ENCODE measurements around the gene SETBP1.

GRCh38 chr18:44942073-44942472 lies 261.4 kb downstream of the SETBP1 start:
- no peak for TF ChIP-seq SUZ12 (IDR thresholded peaks at IDR 0.05; ENCODE audit: extremely low read depth, insufficient read depth, insufficient read length)
- no peak for TF ChIP-seq ZNF274 (IDR thresholded peaks at IDR 0.05; ENCODE audit: low read depth, low read length)
- no peak for TF ChIP-seq YY1 (IDR thresholded peaks at IDR 0.05; ENCODE audit: insufficient read depth, insufficient read length)
